A673 (cell line): ENCODE data around the gene BIRC6. TPM values are rescaled to one million over a fixed set of nuclear protein-coding genes. Genes with fewer than 3 reads are reported as not detected.
"Not testable (repeated sequence)": the region's sequence is repeated elsewhere in the genome, so short reads cannot be mapped to it uniquely, and the experiment has no call there.

Experiments used
- BruUV-seq: library from RNA; stranded (reverse); fragments of 400-500 nt; replicated peaks from 2 replicates; lab custom pipeline; 2021; lab: Mats Ljungman, UMichigan
- CTCF ChIA-PET: fragments of 300-600 bp; sonication (Branson Sonifier 250); formaldehyde crosslinking; loops from one replicate; lab custom pipeline; 2022; ENCODE audit warnings: antibody characterized with exemption; lab: Charles Lee
- POLR2A ChIA-PET: fragments of 300-600 bp; sonication (Branson Sonifier 250); formaldehyde crosslinking; loops from one replicate; lab custom pipeline; 2022; ENCODE audit warnings: antibody characterized with exemption; ENCODE audit not compliant: low non-redundant PET; lab: Charles Lee
- DNase-seq: peaks from one replicate; pipeline ENCODE4 v3.0.0-alpha.2; 2015; ENCODE audit warnings: low spot score
- H3K27ac ChIP-seq: fragments of 200-600 bp; sonication (generic); 2 replicates; pipeline ENCODE4 v1.5.1; 2016; ENCODE audit warnings: mixed run types, low read depth, mild to moderate bottlenecking, mixed read lengths, antibody characterized with exemption, low read length; ENCODE audit not compliant: poor library complexity, severe bottlenecking
- H3K27me3 ChIP-seq: fragments of 200-600 bp; sonication (generic); replicated peaks from 2 replicates; pipeline ENCODE4 v1.6.1; 2017; ENCODE audit warnings: mixed run types, low read depth, mild to moderate bottlenecking, mixed read lengths, antibody characterized with exemption, low read length; ENCODE audit not compliant: insufficient read depth, poor library complexity
- H3K36me3 ChIP-seq: fragments of 200-600 bp; sonication (generic); 2 replicates; pipeline ENCODE4 v1.6.1; 2016; ENCODE audit warnings: mixed run types, mild to moderate bottlenecking, mixed read lengths, antibody characterized with exemption, low read length; ENCODE audit not compliant: insufficient read depth, poor library complexity, severe bottlenecking
- H3K4me1 ChIP-seq: fragments of 200-600 bp; sonication (generic); 2 replicates; pipeline ENCODE4 v1.6.1; 2017; ENCODE audit warnings: mixed run types, mild to moderate bottlenecking, mixed read lengths, antibody characterized with exemption, low read length; ENCODE audit not compliant: insufficient read depth, poor library complexity, severe bottlenecking
- H3K4me3 ChIP-seq: fragments of 200-600 bp; sonication (generic); 2 replicates; pipeline ENCODE4 v1.5.1; 2016; ENCODE audit warnings: low read depth, mixed run types, mild to moderate bottlenecking, mixed read lengths, low read length; ENCODE audit not compliant: poor library complexity, severe bottlenecking
- H3K9me3 ChIP-seq: fragments of 200-600 bp; sonication (generic); 2 replicates; pipeline ENCODE4 v1.6.1; 2016; ENCODE audit warnings: mixed run types, low read depth, mild to moderate bottlenecking, mixed read lengths, antibody characterized with exemption, low read length; ENCODE audit not compliant: poor library complexity, severe bottlenecking
- CTCF ChIP-seq: fragments of 300-800, 200-600 bp; sonication (generic); conservative IDR thresholded peaks from 2 replicates; pipeline ENCODE4 v1.5.1; 2017; ENCODE audit warnings: low read depth, mild to moderate bottlenecking, antibody characterized with exemption, low read length, moderate library complexity, mixed read lengths
- EZH2 ChIP-seq: fragments of 200-600 bp; sonication (generic); IDR thresholded peaks from 2 replicates; pipeline ENCODE4 v1.6.1; 2017; ENCODE audit warnings: borderline replicate concordance, low read depth, mild to moderate bottlenecking, mixed read lengths, antibody characterized with exemption, low read length; ENCODE audit not compliant: poor library complexity, severe bottlenecking
- intact Hi-C: fragments of 100-400 bp; cut with micrococcal nuclease; formaldehyde crosslinking; loops from one replicate; pipeline ENCODE4 v1.10.0; 2022; ENCODE audit not compliant: unreplicated experiment
- total RNA-seq: library from RNA; stranded (reverse); gene quantifications from 2 replicates; pipeline ENCODE4 v1.2.3, GENCODE V29; 2021

Gene BIRC6
- total RNA-seq, 1 experiment from 2014 or later, result 75.9 TPM

- no TSS peak for BruUV-seq
Observed at GRCh38 chr2:32633040-32633439, 276.2 kb downstream of the BIRC6 start.

DNA sequence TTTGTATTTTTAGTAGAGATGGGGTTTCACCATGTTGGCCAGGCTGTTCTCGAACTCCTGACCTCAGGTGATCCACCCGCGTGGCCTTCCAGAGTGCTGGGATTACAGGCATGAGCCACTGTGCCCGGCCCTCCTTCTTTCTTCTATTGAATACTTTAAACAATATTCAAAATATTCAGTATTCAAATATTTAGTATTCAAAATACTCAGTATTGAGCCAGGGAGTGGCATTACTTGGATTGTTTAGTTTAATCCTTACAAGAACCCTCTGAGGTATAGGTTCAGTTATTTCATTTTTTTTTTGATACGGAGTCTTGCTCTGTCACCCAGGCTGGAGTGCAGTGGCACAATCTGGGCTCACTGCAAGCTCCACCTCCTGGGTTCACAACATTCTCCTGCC is 281.7 kb downstream of the BIRC6 start:
- intact Hi-C loops, result not testable (repeated sequence)

More at GRCh38 chr2:32633040-32633439, 276.2 kb downstream of the BIRC6 start:
- POLR2A ChIA-PET, result no interaction called here
- no peaks in the 10 kb centered on the region for H3K36me3 ChIP-seq
- no peaks in the 10 kb centered on the region for H3K4me1 ChIP-seq
- intact Hi-C loops, result no loop called here
- no peak overlapping the region for H3K27ac ChIP-seq
- CTCF ChIA-PET, result no interaction called here
- no peak overlapping the region for H3K4me3 ChIP-seq
- no peaks in the 10 kb centered on the region for H3K9me3 ChIP-seq
- no peak for TF ChIP-seq CTCF
- no peak for TF ChIP-seq EZH2
- H3K27me3 ChIP-seq, result no peaks in the 10 kb centered on the region
- no peak for DNase-seq

GRCh38 chr2:32641180-32641579 is 284.4 kb downstream of the BIRC6 start:
- POLR2A ChIA-PET, result no interaction called here
- intact Hi-C loops, result no loop called here
- Histone ChIP-seq H3K4me3 (no peak overlapping the region), H3K4me1 (no peaks in the 10 kb centered on the region), H3K36me3 (peaks cover 8% of the 10 kb centered on the region), H3K27ac (no peak overlapping the region), H3K27me3 (no peaks in the 10 kb centered on the region), H3K9me3 (no peaks in the 10 kb centered on the region)
- TF ChIP-seq EZH2 (no peak), CTCF (no peak)
- no peak for DNase-seq
- CTCF ChIA-PET, result no interaction called here
- BruUV-seq, result TSS peak; percentile 34

More for the DNA sequence above, 281.7 kb downstream of the BIRC6 start:
- POLR2A ChIA-PET, H3K4me3 ChIP-seq, H3K36me3 ChIP-seq, BruUV-seq, H3K27me3 ChIP-seq, CTCF ChIA-PET, DNase-seq, H3K27ac ChIP-seq, H3K4me1 ChIP-seq, H3K9me3 ChIP-seq: not testable (repeated sequence)

GRCh38 chr2:32647180-32647651 is 290.4 kb downstream of the BIRC6 start:
- ChIA-PET CTCF (no interaction called here), POLR2A (interaction anchor here (0.6 kb wide), 1 partner anchor 55 kb away, joined by 3 read pairs; no protein-coding TSS in a partner anchor)
- H3K4me3 ChIP-seq, result no peak overlapping the region
- TF ChIP-seq CTCF, result no peak
- TF ChIP-seq EZH2, result no peak
- no peaks in the 10 kb centered on the region for H3K4me1 ChIP-seq
- no peaks in the 10 kb centered on the region for H3K27me3 ChIP-seq
- intact Hi-C loops, result no loop called here
- DNase-seq, result peak; percentile 59
- BruUV-seq, result no TSS peak
- no peaks in the 10 kb centered on the region for H3K9me3 ChIP-seq
- H3K27ac ChIP-seq, result peak overlapping the region; percentile 5
- H3K36me3 ChIP-seq, result peaks cover 4% of the 10 kb centered on the region
